Measurements from ENCODE around the gene COL28A1.

DNA sequence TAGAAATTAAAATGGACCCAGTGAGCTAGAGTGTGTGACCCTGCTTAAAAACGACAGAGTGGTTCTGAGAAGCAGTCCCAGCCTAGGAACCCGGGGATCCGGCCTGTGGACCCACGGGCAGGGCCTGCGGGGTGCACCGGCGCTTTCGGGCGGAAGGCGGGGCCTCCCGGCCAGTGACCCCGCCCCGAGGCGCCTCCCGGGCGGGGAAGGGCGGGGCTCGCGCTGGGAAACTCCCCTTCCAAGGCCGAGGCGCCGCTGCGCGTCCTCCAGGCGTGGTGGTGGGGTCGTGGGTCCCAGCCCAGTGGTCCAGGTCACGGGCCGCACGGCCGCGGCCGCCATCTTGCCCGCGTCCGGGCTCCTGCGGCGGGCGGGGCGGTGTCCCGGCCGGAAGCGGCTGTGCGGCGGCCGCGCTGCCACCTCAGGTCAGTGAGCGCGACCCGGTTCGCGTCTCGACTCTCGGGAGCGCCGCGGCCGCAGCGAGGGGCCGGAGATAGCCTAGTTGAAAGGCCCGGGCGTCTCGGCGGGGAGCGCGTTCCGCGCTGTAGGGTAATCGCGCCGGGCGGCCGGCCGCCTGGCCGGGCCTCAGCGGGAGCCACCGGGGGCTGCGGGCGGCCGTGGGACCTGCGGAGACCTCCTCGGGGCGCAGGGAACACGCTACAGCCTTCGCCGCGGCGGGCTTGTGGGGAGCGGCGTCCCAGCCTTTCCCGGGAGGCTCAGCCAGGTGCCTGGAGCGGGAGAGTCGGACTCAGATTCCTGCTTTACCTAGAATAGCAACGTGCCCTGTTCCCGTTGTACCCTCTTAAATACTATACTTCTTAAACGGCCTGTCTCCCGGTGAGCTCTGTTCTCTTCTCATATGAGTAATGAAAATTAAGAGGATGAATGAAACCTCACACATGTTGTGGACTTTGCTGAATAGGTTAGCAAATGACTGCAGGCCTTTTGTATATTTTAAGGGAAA is 31.3 kb upstream of the COL28A1 start, which contains the start of gene MIOS:
- TF ChIP-seq CTCF (IDR thresholded peaks at IDR 0.05) (no peak), POLR2A (IDR thresholded peaks at IDR 0.05; ENCODE audit: low read depth) (peak; percentile 23)
